Transverse colon (tissue), 4 donors: ENCODE measurements around the gene FRG2. TPM values are rescaled to one million over a fixed set of nuclear protein-coding genes. Genes with fewer than 3 reads are reported as not detected.
"Not testable (repeated sequence)": the region's sequence is repeated elsewhere in the genome, so short reads cannot be mapped to it uniquely, and the experiment has no call there.

Source experiments
- DNase-seq: peaks from one replicate; pipeline ENCODE4 v3.0.0-alpha.2; 2019
- H3K27ac ChIP-seq, 4 donors: fragments of 200-600 bp; sonication (generic); 2 replicates each; pipeline ENCODE4 v1.5.1; 2016 to 2018; ENCODE audit warnings: inconsistent platforms in 4 of 4
- H3K27me3 ChIP-seq: fragments of 200-600 bp; sonication (generic); 2 replicates; pipeline ENCODE4 v1.5.1; 2017; ENCODE audit warnings: inconsistent platforms
- H3K36me3 ChIP-seq, 4 donors: fragments of 200-600 bp; sonication (generic); 2 replicates each; pipeline ENCODE4 v1.5.1; 2017 to 2019; ENCODE audit warnings: inconsistent platforms in 4 of 4
- H3K4me1 ChIP-seq, 4 donors: fragments of 200-600 bp; sonication (generic); 2 replicates each; pipeline ENCODE4 v1.5.1; 2017 to 2020; ENCODE audit warnings: inconsistent platforms in 4 of 4
- H3K4me3 ChIP-seq, 4 donors: fragments of 200-600 bp; sonication (generic); 1 replicate in 1 of 4; 2 replicates in 3 of 4; pipeline versions ENCODE4 v1.5.1 to v1.6.1; 2017 to 2019; ENCODE audit warnings: inconsistent platforms in 4 of 4
- H3K9me3 ChIP-seq, 2 donors: fragments of 200-600 bp; sonication (generic); 2 replicates each; pipeline ENCODE4 v1.5.1; 2017 to 2019; ENCODE audit warnings: inconsistent platforms in 2 of 2
- CTCF ChIP-seq, 5 experiments: fragments of 200-600 bp in 3 of 5; fragments of 450-650 bp in 2 of 5; sonication (generic) in 3 of 5; IDR thresholded peaks; 1 replicate in 2 of 5; 2 replicates in 3 of 5; pipeline ENCODE4 v1.5.1; 2016 to 2017; ENCODE audit warnings: antibody characterized with exemption in 5 of 5, inconsistent platforms in 3 of 5, mild to moderate bottlenecking in 2 of 5, moderate library complexity in 1 of 5
- EP300 ChIP-seq: sonication (generic); formaldehyde crosslinking; IDR thresholded peaks from one replicate; pipeline ENCODE4 v1.6.1; 2017; ENCODE audit warnings: antibody characterized with exemption, low read depth
- POLR2A ChIP-seq: fragments of 450-650 bp; IDR thresholded peaks from one replicate; pipeline ENCODE4 v1.6.1; 2016; ENCODE audit warnings: antibody characterized with exemption, mild to moderate bottlenecking, moderate library complexity
- POLR2AphosphoS5 ChIP-seq, 3 donors: sonication (generic); formaldehyde crosslinking; IDR thresholded peaks; one replicate each; pipeline ENCODE4 v1.6.1; 2016; ENCODE audit warnings: antibody characterized with exemption in 3 of 3
- WGBS, 2 donors: methylation state at CpG; one replicate each; pipeline ENCODE4 v1.1.5; 2018; ENCODE audit warnings: low coverage in 1 of 2; 5-methylcytosine and 5-hydroxymethylcytosine counted together
- in situ Hi-C, 4 donors: fragments of 200-750 bp; cut with MboI; loops; one replicate each; pipeline versions ENCODE4 v1.15.0 to v1.15.1; 2017; ENCODE audit warnings: low sequenced_read_pairs in 3 of 4, low pct_ligation_motif_present in 1 of 4, low pct_unique_long_range_greater_than_20kb in 1 of 4
- intact Hi-C: fragments of 100-400 bp; cut with DNase I; formaldehyde crosslinking; loops from one replicate; pipeline ENCODE4 v1.15.1; 2023; ENCODE audit warnings: low total_unique reads
- total RNA-seq, 4 donors: library from RNA; depleted of rRNA; stranded (reverse); fragments of >200 nt; gene quantifications; one replicate each; pipeline ENCODE4 v1.1.0, GENCODE V29; 2016

The FRG2 gene
- total RNA-seq, 4 donors from 2014 or later = not detected

GRCh38 chr4:189988877-189989431, 38.1 kb downstream of the FRG2 start:
- intact Hi-C loops (no loop called here), in situ Hi-C loops (no loop called here)
- no peak for DNase-seq
- TF ChIP-seq POLR2A (no peak), EP300 (no peak), CTCF (IDR thresholded peaks at IDR 0.05) (no peak), POLR2AphosphoS5 (IDR thresholded peaks at IDR 0.05) (no peak)
- no peaks in the 10 kb centered on the region for H3K9me3 ChIP-seq
- 44 to 45% methylated on average over 2 to 3 of the region's 3 CpGs for WGBS, 2 donors
- no peak overlapping the region for H3K27ac ChIP-seq
- no peaks in the 10 kb centered on the region for H3K36me3 ChIP-seq
- no peak overlapping the region for H3K4me3 ChIP-seq
- no peaks in the 10 kb centered on the region for H3K4me1 ChIP-seq
- no peaks in the 10 kb centered on the region for H3K27me3 ChIP-seq

GRCh38 chr4:189985651-189986243, 41.3 kb downstream of the FRG2 start:
- H3K4me3 ChIP-seq, in situ Hi-C loops, H3K27me3 ChIP-seq, intact Hi-C loops, H3K36me3 ChIP-seq, H3K27ac ChIP-seq, DNase-seq, H3K4me1 ChIP-seq, H3K9me3 ChIP-seq: not testable (repeated sequence)
- 59% methylated on average over 4 of the region's 4 CpGs; no CpG with 5 or more reads in 1 of the 2 donors for WGBS, 2 donors

DNA sequence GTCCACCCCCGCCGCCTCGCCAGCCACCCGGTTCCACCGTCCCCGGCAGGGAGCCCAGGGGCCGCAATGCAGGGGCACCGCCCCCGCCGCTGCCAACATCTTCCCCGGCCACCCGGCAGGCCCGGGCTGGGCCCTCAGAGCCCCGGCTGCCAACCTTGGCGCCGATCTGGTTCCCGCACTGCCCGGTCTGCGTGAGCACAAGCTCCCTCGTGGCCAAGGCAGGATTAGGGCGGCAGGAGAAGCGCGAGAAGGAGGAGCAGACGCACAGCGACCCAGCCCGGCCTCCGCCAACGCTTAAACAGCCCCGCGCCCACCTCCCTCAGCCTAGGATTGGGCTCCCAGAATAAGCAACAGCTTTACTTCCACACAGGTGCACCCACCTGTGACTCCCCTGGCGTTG, 42.4 kb downstream of the FRG2 start:
- DNase-seq, in situ Hi-C loops, H3K4me1 ChIP-seq, intact Hi-C loops, H3K4me3 ChIP-seq, H3K27me3 ChIP-seq, H3K36me3 ChIP-seq, H3K27ac ChIP-seq, H3K9me3 ChIP-seq: not testable (repeated sequence)
- WGBS, 2 donors = 85% methylated on average over 10 of the region's 31 CpGs; no CpG with 5 or more reads in 1 of the 2 donors

DNA sequence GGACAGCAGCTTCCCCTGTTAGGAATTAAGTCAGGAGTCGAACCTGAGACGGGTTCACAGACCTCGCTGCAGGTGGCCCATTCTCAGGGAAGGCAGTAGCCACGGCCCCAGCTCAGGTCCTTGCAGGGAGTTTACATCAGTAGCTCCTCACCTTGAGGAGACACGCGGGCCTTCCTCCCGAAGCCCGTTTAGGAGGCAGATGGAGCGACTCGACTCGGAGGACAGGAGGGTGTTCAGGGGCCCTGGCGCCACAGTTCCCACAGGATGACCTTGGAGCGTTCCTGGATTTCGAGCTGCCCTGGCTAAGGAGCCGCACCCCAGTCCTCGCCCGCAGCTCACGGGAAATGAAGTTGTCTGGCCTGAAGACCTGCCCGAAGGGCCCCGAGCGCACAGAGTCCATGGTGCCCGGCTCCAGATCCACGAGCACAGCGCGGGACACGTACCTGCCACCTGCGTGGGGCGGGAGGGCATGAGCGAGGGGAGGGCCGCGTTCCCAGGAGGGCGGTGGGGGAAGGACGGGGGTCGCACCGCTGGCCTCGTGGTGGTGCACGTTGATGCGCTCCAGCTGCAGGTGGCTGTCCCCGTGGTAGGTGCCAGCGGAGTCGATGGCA, 43.0 kb downstream of the FRG2 start:
- H3K9me3 ChIP-seq, intact Hi-C loops, H3K4me3 ChIP-seq, H3K36me3 ChIP-seq, H3K27ac ChIP-seq, DNase-seq, H3K4me1 ChIP-seq, H3K27me3 ChIP-seq, in situ Hi-C loops: not testable (repeated sequence)
- 93% methylated on average over 8 of the region's 41 CpGs; no CpG with 5 or more reads in 1 of the 2 donors for WGBS, 2 donors

GRCh38 chr4:189981970-189982369, 45.1 kb downstream of the FRG2 start:
- Histone ChIP-seq H3K36me3 (no peaks in the 10 kb centered on the region), H3K27ac (no peak overlapping the region), H3K9me3 (no peaks in the 10 kb centered on the region), H3K4me3 (no peak overlapping the region), H3K4me1 (no peaks in the 10 kb centered on the region), H3K27me3 (no peaks in the 10 kb centered on the region)
- TF ChIP-seq POLR2AphosphoS5 (IDR thresholded peaks at IDR 0.05) (no peak), POLR2A (no peak), EP300 (no peak), CTCF (IDR thresholded peaks at IDR 0.05) (no peak)
- in situ Hi-C loops = no loop called here
- no peak for DNase-seq
- WGBS, 2 donors = 86 to 100% methylated on average over 2 to 8 of the region's 8 CpGs
- intact Hi-C loops = no loop called here

DNA sequence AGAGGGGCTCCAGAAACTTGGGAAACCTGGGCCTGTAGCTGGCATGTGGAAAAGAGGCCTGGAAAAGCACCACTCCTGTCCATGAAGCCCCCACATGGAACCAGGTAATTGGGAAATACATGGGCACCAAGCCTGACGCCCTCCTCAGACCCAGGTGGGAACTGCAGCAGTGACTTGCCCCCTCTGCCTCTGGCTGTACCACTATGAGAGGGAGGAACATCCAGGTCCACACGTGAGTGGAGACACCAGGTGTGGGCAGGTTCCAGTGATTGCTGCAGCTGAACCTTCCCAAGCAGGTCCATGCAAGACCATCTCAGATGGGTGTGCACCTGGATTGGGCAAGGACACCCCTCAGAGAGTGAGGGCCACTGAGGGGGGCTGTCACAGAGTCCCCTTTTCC, 46.8 kb downstream of the FRG2 start:
- H3K27ac ChIP-seq, H3K4me1 ChIP-seq, H3K4me3 ChIP-seq, DNase-seq, intact Hi-C loops, H3K27me3 ChIP-seq, in situ Hi-C loops, H3K36me3 ChIP-seq, H3K9me3 ChIP-seq: not testable (repeated sequence)
- 45% methylated on average over 2 of the region's 2 CpGs; no CpG with 5 or more reads in 1 of the 2 donors for WGBS, 2 donors
